OCI-LY3 (cell line): ENCODE results near the gene FILIP1L.

Source experiments
- H2AFZ ChIP-seq: fragments of 200-600, 300-600 bp; shearing (Covaris generic); 2 replicates; pipeline ENCODE4 v1.6.0; 2014; ENCODE audit warnings: antibody characterized with exemption, low read depth, low read length
- H3K27ac ChIP-seq: fragments of 200-600, 300-600 bp; sonication (generic); 2 replicates; pipeline ENCODE4 v1.5.1; 2014; ENCODE audit warnings: mild to moderate bottlenecking, low read length, moderate library complexity, mixed read lengths
- H3K27me3 ChIP-seq: fragments of 200-600, 300-600 bp; sonication (generic); 2 replicates; pipeline ENCODE4 v1.6.1; 2014; ENCODE audit warnings: low read depth, low read length, mixed read lengths
- H3K36me3 ChIP-seq: fragments of 200-600, 300-600 bp; sonication (generic); replicated peaks from 2 replicates; pipeline ENCODE3; 2014; ENCODE audit warnings: low read depth, low read length, mixed read lengths
- H3K4me1 ChIP-seq: fragments of 300-600, 200-600 bp; sonication (generic); 2 replicates; pipeline ENCODE4 v1.6.1; 2014; ENCODE audit warnings: low read length, mixed read lengths
- H3K4me2 ChIP-seq: fragments of 200-600, 300-600 bp; sonication (generic); 2 replicates; pipeline ENCODE4 v1.6.1; 2014; ENCODE audit warnings: low read length, mixed read lengths
- H3K4me3 ChIP-seq: fragments of 300-600, 200-600 bp; sonication (generic); 2 replicates; pipeline ENCODE4 v1.5.1; 2014; ENCODE audit warnings: antibody characterized with exemption, mild to moderate bottlenecking, low read length, moderate library complexity
- H3K79me2 ChIP-seq: fragments of 300-600, 200-600 bp; shearing (Covaris generic); 2 replicates; pipeline ENCODE4 v1.6.1; 2014; ENCODE audit warnings: mild to moderate bottlenecking, low read length, mixed read lengths
- H3K9ac ChIP-seq: fragments of 300-600, 200-600 bp; shearing (Covaris generic); 2 replicates; pipeline ENCODE4 v1.6.0; 2014; ENCODE audit warnings: mild to moderate bottlenecking, low read length, moderate library complexity
- H3K9me3 ChIP-seq: fragments of 200-600, 300-600 bp; shearing (Covaris generic); 2 replicates; pipeline ENCODE4 v1.6.1; 2014; ENCODE audit warnings: low read length, mixed read lengths; ENCODE audit not compliant: insufficient read depth
- H4K20me1 ChIP-seq: fragments of 200-600, 300-600 bp; sonication (generic); 2 replicates; pipeline ENCODE4 v1.6.1; 2016; ENCODE audit warnings: low read length, mixed read lengths; ENCODE audit not compliant: insufficient read depth
- CTCF ChIP-seq: fragments of 200-600, 300-600 bp; sonication (generic); IDR thresholded peaks from 2 replicates; pipeline ENCODE4 v1.5.1; 2014; ENCODE audit warnings: antibody characterized with exemption, low read length, low read depth
- EZH2phosphoT487 ChIP-seq: fragments of 200-600 bp; shearing (Covaris generic); IDR thresholded peaks from 2 replicates; pipeline ENCODE4 v1.6.1; 2018; ENCODE audit warnings: antibody characterized with exemption, mixed run types, low read depth

Gene FILIP1L

DNA sequence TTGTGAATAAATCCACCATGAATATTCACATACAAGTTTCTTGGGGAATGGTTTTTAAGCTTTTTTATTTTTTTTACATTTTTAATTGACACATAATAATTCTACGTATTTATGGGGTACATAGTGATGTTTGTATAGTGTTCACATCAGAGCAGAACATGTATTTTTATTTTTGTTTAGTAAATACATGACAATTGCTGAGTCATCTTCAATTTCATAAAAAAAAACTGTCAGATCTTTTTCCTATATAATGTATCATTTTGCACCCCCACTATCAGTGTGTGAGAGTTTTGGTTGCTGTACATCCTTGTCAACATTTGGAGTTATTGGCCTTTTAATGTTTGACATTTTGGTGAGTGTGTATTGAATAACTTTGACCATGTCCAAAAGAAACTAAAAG lies 39.9 kb upstream of the FILIP1L start:
- Histone ChIP-seq H3K4me1 (no peaks in the 10 kb centered on the region), H3K4me3 (no peak overlapping the region), H3K9me3 (peaks cover 6% of the 10 kb centered on the region; the same call in 1 of the 2 replicates), H3K79me2 (no peaks in the 10 kb centered on the region), H3K27ac (no peak overlapping the region), H4K20me1 (no peaks in the 10 kb centered on the region), H2AFZ (no peak overlapping the region), H3K4me2 (no peak overlapping the region), H3K27me3 (no peaks in the 10 kb centered on the region), H3K36me3 (peaks cover 27% of the 10 kb centered on the region), H3K9ac (no peak overlapping the region)
- TF ChIP-seq CTCF (no peak), EZH2phosphoT487 (no peak)

DNA sequence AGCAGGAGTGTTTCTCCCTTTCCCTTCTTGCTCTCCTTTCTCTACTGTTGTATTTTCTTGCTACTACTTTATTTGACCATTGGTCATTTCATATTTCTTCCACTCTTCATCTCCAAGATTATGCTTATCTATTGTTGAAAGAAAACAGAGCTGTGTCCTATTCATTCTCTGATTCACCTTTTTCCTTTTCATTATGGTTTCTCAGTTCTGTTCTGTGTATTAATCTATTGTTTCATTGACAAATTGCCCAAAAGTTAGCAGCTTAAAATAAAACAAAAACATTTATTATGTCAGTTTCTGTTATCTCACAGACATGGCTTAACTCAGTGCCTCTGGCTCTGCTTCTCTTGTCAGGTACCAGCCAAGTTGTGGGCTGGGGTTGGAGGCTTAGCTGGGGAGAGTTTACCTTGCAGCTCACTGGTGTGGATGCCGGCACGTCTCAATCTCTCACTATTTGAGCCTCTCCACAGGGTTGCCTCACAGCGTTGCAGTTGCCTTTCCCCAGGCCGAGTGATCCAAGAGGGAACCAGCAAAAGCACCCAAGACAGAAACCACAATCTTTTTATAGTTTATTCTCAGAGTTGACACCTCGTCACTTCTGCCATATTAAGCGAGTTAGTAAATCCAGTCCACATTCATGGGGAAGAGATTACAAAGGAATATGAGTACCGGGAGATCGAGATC lies 36.9 kb upstream of the FILIP1L start:
- H3K79me2 ChIP-seq, result no peaks in the 10 kb centered on the region
- H3K27me3 ChIP-seq, result no peaks in the 10 kb centered on the region
- peaks cover 6% of the 10 kb centered on the region; the same call in 1 of the 2 replicates for H3K9me3 ChIP-seq
- no peak overlapping the region for H3K4me3 ChIP-seq
- no peak overlapping the region for H2AFZ ChIP-seq
- H3K4me1 ChIP-seq, result no peaks in the 10 kb centered on the region
- no peak overlapping the region for H3K27ac ChIP-seq
- no peaks in the 10 kb centered on the region for H4K20me1 ChIP-seq
- peaks cover 22% of the 10 kb centered on the region for H3K36me3 ChIP-seq
- no peak overlapping the region for H3K9ac ChIP-seq
- no peak for TF ChIP-seq CTCF
- TF ChIP-seq EZH2phosphoT487, result no peak
- H3K4me2 ChIP-seq, result no peak overlapping the region

- TF ChIP-seq EZH2phosphoT487 (no peak), CTCF (no peak)
- Histone ChIP-seq H3K9me3 (peaks cover 5% of the 10 kb centered on the region; the same call in 1 of the 2 replicates), H3K79me2 (no peaks in the 10 kb centered on the region), H4K20me1 (no peaks in the 10 kb centered on the region), H3K4me3 (no peak overlapping the region), H3K27ac (no peak overlapping the region), H2AFZ (no peak overlapping the region), H3K36me3 (peaks cover 19% of the 10 kb centered on the region), H3K27me3 (no peaks in the 10 kb centered on the region), H3K4me2 (no peak overlapping the region), H3K4me1 (no peaks in the 10 kb centered on the region), H3K9ac (no peak overlapping the region)
Measured at GRCh38 chr3:100150473-100150872, 36.2 kb upstream of the FILIP1L start.

GRCh38 chr3:100149713-100150415 lies 35.6 kb upstream of the FILIP1L start:
- H3K79me2 ChIP-seq, result no peaks in the 10 kb centered on the region
- no peak overlapping the region for H3K4me2 ChIP-seq
- no peak overlapping the region for H2AFZ ChIP-seq
- no peaks in the 10 kb centered on the region for H3K27me3 ChIP-seq
- H3K9ac ChIP-seq, result no peak overlapping the region
- no peaks in the 10 kb centered on the region for H3K9me3 ChIP-seq
- H4K20me1 ChIP-seq, result no peaks in the 10 kb centered on the region
- no peak overlapping the region for H3K27ac ChIP-seq
- H3K4me1 ChIP-seq, result no peaks in the 10 kb centered on the region
- no peak overlapping the region for H3K4me3 ChIP-seq
- TF ChIP-seq EZH2phosphoT487, result no peak
- no peak for TF ChIP-seq CTCF
- H3K36me3 ChIP-seq, result peaks cover 13% of the 10 kb centered on the region
